HCT116 (cell line): ENCODE data around the gene PLEKHG1.

Experiments used
- EZH2 ChIP-seq: fragments of 200-600 bp; sonication (generic); IDR thresholded peaks from 2 replicates; pipeline ENCODE4 v1.6.1; 2017; ENCODE audit warnings: antibody characterized with exemption, mixed run types
- POLR2A ChIP-seq: IDR thresholded peaks from 2 replicates; pipeline ENCODE4 v1.7.0; 2011; ENCODE audit warnings: borderline replicate concordance; ENCODE audit not compliant: insufficient read depth, insufficient read length; ENCODE audit errors: extremely low read depth
- POLR2AphosphoS5 ChIP-seq: IDR thresholded peaks from 2 replicates; pipeline ENCODE4 v1.6.1; 2011; ENCODE audit warnings: mild to moderate bottlenecking, low read depth, low read length, moderate library complexity
- TCF7L2 ChIP-seq: IDR thresholded peaks from 2 replicates; pipeline ENCODE4 v1.7.0; 2011; ENCODE audit warnings: borderline replicate concordance, inconsistent platforms; ENCODE audit not compliant: insufficient read depth, insufficient read length; ENCODE audit errors: extremely low read depth
- ZFX ChIP-seq: fragments of 450-650 bp; IDR thresholded peaks from 2 replicates; pipeline ENCODE4 v1.6.1; 2017
- ZNF274 ChIP-seq: fragments of 200-500 bp; sonication (Bioruptor generic); IDR thresholded peaks from 2 replicates; pipeline ENCODE4 v1.6.1; 2014; ENCODE audit warnings: mild to moderate bottlenecking, low read depth, low read length, inconsistent platforms

GRCh38 chr6:150588888-150589499, 10.7 kb upstream of the PLEKHG1 start:
- TF ChIP-seq EZH2 (no peak), TCF7L2 (no peak), ZFX (no peak), POLR2A (no peak), POLR2AphosphoS5 (no peak), ZNF274 (no peak)
